Effector memory CD8-positive, alpha-beta T cell (primary cell): ENCODE measurements around the gene PDZRN4.
"Not testable (repeated sequence)": the region's sequence is repeated elsewhere in the genome, so short reads cannot be mapped to it uniquely, and the experiment has no call there.

Source experiments
- ATAC-seq: fragments of 150-1000 bp; cut with Tn5 transposase; replicated peaks from 2 replicates; pipeline ENCODE4 v1.10.0; 2021; ENCODE audit warnings: mild to moderate bottlenecking, moderate library complexity
- DNase-seq, 3 experiments: peaks; one replicate each; pipeline ENCODE4 v3.0.0; 2021
- H3K27ac Mint-ChIP-seq, 2 donors: one replicate each; pipeline ENCODE4 v1.8.0; 2022; ENCODE audit warnings: mild to moderate bottlenecking in 2 of 2, mixed read lengths in 2 of 2, moderate library complexity in 2 of 2
- H3K27me3 Mint-ChIP-seq, 2 donors: one replicate each; pipeline ENCODE4 v1.8.0; 2022; ENCODE audit warnings: mixed read lengths in 2 of 2
- H3K36me3 Mint-ChIP-seq: one replicate; pipeline ENCODE4 v1.8.0; 2022; ENCODE audit warnings: mild to moderate bottlenecking, moderate library complexity, mixed read lengths; ENCODE audit not compliant: insufficient read depth
- H3K4me1 Mint-ChIP-seq, 2 donors: one replicate each; pipeline ENCODE4 v1.8.0; 2022; ENCODE audit warnings: low read depth in 2 of 2, mixed read lengths in 2 of 2
- H3K4me3 Mint-ChIP-seq, 2 donors: one replicate each; pipeline ENCODE4 v1.8.0; 2022; ENCODE audit warnings: mild to moderate bottlenecking in 2 of 2, mixed read lengths in 2 of 2, moderate library complexity in 2 of 2
- H3K9me3 Mint-ChIP-seq, 2 donors: one replicate each; pipeline ENCODE4 v1.8.0; 2022; ENCODE audit warnings: mixed read lengths in 2 of 2

PDZRN4 gene

GRCh38 chr12:41311883-41312282, 123.8 kb downstream of the PDZRN4 start:
- no peaks in the 10 kb centered on the region for H3K36me3 Mint-ChIP-seq
- ATAC-seq, result no peak
- no peaks in the 10 kb centered on the region for H3K27me3 Mint-ChIP-seq
- H3K4me1 Mint-ChIP-seq, result no peaks in the 10 kb centered on the region
- no peak overlapping the region for H3K27ac Mint-ChIP-seq
- DNase-seq, result no peak
- peaks cover 2 to 7% of the 10 kb centered on the region in 2 donors for H3K9me3 Mint-ChIP-seq
- no peak overlapping the region for H3K4me3 Mint-ChIP-seq

DNA sequence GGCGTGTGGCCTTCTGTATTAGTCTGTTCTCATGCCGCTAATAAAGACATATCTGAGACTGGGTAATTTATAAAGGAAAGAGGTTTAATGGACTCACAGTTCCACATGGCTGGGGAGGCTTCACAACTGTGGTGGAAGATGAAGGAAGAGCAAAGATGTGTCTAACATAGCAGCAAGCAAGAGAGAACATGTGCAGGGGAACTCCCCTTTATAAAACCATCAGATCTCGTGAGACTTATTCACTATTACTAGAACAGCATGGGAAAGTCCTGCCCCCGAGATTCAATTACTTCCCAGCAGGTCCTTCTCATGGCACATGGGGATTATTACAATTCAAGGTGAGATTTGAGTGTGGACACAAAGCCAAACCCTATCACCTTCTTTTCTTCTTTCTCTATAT, 124.3 kb downstream of the PDZRN4 start:
- not testable (repeated sequence) for H3K4me3 Mint-ChIP-seq, H3K27ac Mint-ChIP-seq, ATAC-seq, H3K27me3 Mint-ChIP-seq, H3K36me3 Mint-ChIP-seq, DNase-seq, H3K4me1 Mint-ChIP-seq, H3K9me3 Mint-ChIP-seq

GRCh38 chr12:41325336-41325735, 137.2 kb downstream of the PDZRN4 start:
- no peak for DNase-seq
- Mint-ChIP-seq H3K9me3 (no peaks in the 10 kb centered on the region), H3K27ac (no peak overlapping the region), H3K36me3 (no peaks in the 10 kb centered on the region), H3K4me1 (no peaks in the 10 kb centered on the region), H3K4me3 (no peak overlapping the region), H3K27me3 (no peaks in the 10 kb centered on the region)
- ATAC-seq, result no peak

GRCh38 chr12:41327096-41327895, 139.2 kb downstream of the PDZRN4 start:
- H3K9me3 Mint-ChIP-seq, result peaks cover 3 to 6% of the 10 kb centered on the region in 2 donors
- H3K36me3 Mint-ChIP-seq, result no peaks in the 10 kb centered on the region
- ATAC-seq (no peak), DNase-seq (no peak)
- no peak overlapping the region for H3K27ac Mint-ChIP-seq
- H3K4me1 Mint-ChIP-seq, result no peaks in the 10 kb centered on the region
- H3K27me3 Mint-ChIP-seq, result no peaks in the 10 kb centered on the region
- no peak overlapping the region for H3K4me3 Mint-ChIP-seq

DNA sequence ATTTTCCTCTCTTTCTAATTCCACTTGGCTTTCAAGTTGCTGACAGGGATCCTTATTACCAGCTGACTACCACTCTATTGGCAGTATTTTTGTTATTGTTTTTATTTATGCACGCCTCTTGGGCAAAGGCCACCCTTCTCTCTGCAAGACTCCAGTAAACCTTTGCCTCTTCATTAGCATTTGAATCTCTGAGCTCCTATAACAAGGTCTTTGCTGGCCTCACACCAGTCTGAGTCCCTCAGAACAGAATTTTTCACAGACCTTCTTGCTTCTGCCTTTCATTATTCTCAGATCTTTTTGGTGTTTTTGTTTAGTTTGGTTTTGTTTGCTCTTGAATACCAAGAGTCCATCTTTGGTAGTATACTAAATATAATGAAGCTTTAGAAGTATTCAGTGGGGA, 145.9 kb downstream of the PDZRN4 start:
- ATAC-seq, result no peak

GRCh38 chr12:41334390-41334789, 146.3 kb downstream of the PDZRN4 start:
- H3K27me3 Mint-ChIP-seq, result no peaks in the 10 kb centered on the region
- DNase-seq (no peak), ATAC-seq (no peak)
- no peaks in the 10 kb centered on the region for H3K36me3 Mint-ChIP-seq
- H3K27ac Mint-ChIP-seq, result no peak overlapping the region
- H3K4me3 Mint-ChIP-seq, result no peak overlapping the region
- no peaks in the 10 kb centered on the region for H3K4me1 Mint-ChIP-seq
- H3K9me3 Mint-ChIP-seq, result peaks cover 8% of the 10 kb centered on the region in 2 donors

More for the DNA sequence above, 145.9 kb downstream of the PDZRN4 start:
- Mint-ChIP-seq H3K36me3 (no peaks in the 10 kb centered on the region), H3K4me3 (no peak overlapping the region), H3K4me1 (no peaks in the 10 kb centered on the region), H3K9me3 (peaks cover 8% of the 10 kb centered on the region in 2 donors), H3K27ac (no peak overlapping the region), H3K27me3 (no peaks in the 10 kb centered on the region)
- no peak for DNase-seq

DNA sequence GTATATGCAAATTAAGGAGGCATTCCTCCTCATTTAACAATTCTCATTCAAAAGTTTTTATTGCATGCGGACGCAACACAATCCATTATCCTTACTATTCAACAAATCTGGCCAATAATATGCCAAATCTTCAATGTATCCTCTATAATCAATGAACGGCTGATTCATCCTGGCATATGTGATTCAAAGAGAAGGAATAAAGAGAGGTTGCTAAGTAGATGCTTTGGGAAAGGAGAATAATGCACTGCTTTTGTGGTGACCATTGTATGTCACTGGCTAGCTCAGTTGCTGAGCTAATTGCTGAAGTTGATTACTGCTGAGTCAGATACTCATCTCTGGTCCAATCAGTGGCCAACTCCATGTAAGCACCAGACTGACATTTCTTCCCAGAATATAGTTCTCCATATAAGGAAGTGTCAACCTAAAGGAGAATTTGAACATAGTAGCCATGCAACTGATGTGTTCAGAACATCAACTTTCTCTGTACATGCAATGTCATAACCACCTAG, 148.0 kb downstream of the PDZRN4 start:
- Mint-ChIP-seq H3K4me1 (no peaks in the 10 kb centered on the region), H3K36me3 (no peaks in the 10 kb centered on the region), H3K4me3 (no peak overlapping the region), H3K27me3 (no peaks in the 10 kb centered on the region), H3K9me3 (peaks cover 8% of the 10 kb centered on the region in 2 donors), H3K27ac (no peak overlapping the region)
- no peak for DNase-seq
- ATAC-seq, result no peak

DNA sequence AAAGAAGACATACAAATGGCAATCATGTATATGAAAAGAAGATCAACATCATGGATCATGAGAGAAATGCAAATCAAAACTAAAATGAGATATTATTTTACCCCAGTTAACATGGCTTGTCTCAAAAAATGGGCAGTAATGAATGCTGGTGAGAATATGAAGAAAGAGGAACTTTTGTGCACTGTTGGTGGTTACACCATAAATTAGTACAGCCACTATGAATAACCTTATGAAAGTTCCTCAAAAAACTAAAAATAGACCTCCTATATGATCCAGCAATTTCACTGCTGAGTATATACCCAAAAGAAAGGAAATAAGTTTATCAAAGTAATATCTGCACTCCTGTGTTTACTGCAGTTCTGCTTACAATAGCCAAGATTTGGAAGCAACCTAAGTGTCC, 151.7 kb downstream of the PDZRN4 start:
- Mint-ChIP-seq H3K9me3 (peaks cover 0 to 5% of the 10 kb centered on the region in 2 donors), H3K4me1 (no peaks in the 10 kb centered on the region), H3K27ac (no peak overlapping the region), H3K27me3 (no peaks in the 10 kb centered on the region), H3K4me3 (no peak overlapping the region), H3K36me3 (no peaks in the 10 kb centered on the region)
- no peak for DNase-seq
- ATAC-seq, result no peak

DNA sequence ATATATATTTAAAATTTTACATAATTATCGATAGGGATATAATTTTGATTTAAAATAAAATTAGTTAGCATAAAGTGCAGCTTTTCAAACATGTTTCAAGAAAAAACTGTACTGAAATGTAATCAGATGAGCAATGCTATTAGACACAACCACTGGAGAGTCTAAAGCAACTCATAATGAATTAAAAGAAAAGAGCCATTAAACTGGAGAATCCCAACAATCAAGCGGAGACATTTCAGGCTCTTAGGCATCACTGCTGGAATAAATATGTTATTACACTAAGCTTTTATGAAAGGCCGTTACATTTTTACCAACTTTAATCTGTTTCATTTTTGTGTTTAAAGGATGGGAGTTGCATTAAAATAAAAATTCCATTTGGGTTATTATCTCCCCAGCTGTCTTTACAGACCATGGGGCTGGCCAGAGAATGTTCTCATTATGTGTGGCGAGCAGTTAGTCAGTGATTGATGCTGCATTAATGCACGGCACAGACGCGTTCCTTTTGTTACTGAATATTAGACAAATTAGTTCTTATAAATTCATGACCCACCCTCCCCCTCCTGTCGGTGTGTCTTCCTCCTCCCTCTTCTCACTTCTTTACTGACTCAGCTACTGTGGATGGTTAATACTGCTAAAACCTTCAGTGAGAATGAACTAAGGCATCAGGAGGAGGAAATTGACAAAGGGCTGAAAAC, 156.8 kb downstream of the PDZRN4 start:
- Mint-ChIP-seq H3K36me3 (no peaks in the 10 kb centered on the region), H3K27me3 (no peaks in the 10 kb centered on the region), H3K27ac (no peak overlapping the region), H3K4me3 (no peak overlapping the region), H3K4me1 (no peaks in the 10 kb centered on the region), H3K9me3 (peaks cover 0 to 2% of the 10 kb centered on the region in 2 donors)
- ATAC-seq (no peak), DNase-seq (no peak)

DNA sequence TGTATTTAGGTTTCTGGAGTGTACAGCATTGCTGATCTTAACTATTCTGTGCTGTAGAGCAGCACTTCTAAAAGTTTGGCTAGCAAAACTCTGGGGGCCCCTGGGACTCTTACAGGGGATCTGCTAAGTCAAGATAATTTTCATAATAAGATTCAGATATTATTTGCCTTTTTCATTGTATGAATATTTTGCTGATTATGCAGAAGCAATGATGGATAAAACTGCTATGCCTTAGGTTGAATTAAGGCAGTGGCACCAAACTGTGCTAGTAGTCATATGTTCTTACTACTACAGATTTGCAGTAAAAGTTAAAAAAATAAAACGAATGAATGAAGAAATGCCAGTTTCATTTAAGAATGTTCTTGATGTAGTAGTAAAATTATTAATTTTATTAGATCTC, 160.1 kb downstream of the PDZRN4 start:
- peaks cover 6 to 9% of the 10 kb centered on the region in 2 donors for H3K9me3 Mint-ChIP-seq
- H3K27me3 Mint-ChIP-seq, result no peaks in the 10 kb centered on the region
- ATAC-seq (no peak), DNase-seq (no peak)
- H3K4me3 Mint-ChIP-seq, result no peak overlapping the region
- H3K36me3 Mint-ChIP-seq, result no peaks in the 10 kb centered on the region
- H3K27ac Mint-ChIP-seq, result no peak overlapping the region
- no peaks in the 10 kb centered on the region for H3K4me1 Mint-ChIP-seq

DNA sequence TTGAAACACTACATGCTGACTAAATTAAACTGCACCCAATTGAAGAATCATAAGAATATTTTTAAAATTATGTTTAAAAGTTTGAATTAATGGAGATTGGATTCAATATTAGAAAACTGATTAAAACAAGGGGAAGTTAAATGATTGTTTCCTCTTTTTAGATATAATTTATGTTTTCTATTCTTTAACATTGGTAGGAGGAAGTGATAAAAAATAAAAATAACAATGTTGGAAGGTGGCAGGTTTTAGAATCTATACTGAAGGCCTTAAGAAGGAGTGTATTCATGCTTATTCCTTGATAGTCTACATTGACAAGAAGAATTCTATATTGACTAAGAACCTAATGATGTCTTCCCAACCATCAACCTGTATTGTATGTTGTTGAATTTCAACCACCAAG, 168.1 kb downstream of the PDZRN4 start:
- no peak overlapping the region for H3K4me3 Mint-ChIP-seq
- no peak for ATAC-seq

GRCh38 chr12:41361738-41362137, 173.6 kb downstream of the PDZRN4 start:
- ATAC-seq (no peak), DNase-seq (no peak)
- Mint-ChIP-seq H3K36me3 (no peaks in the 10 kb centered on the region), H3K4me3 (no peak overlapping the region), H3K27me3 (no peaks in the 10 kb centered on the region), H3K27ac (no peak overlapping the region), H3K4me1 (no peaks in the 10 kb centered on the region), H3K9me3 (peaks cover 6 to 7% of the 10 kb centered on the region in 2 donors)

More for the DNA sequence above, 168.1 kb downstream of the PDZRN4 start:
- Mint-ChIP-seq H3K27ac (no peak overlapping the region), H3K4me1 (no peaks in the 10 kb centered on the region), H3K27me3 (no peaks in the 10 kb centered on the region), H3K36me3 (no peaks in the 10 kb centered on the region), H3K9me3 (peaks cover 10 to 12% of the 10 kb centered on the region in 2 donors)
- DNase-seq, result no peak

GRCh38 chr12:41362510-41362909, 174.4 kb downstream of the PDZRN4 start:
- Mint-ChIP-seq H3K9me3 (peaks cover 6 to 7% of the 10 kb centered on the region in 2 donors), H3K4me1 (no peaks in the 10 kb centered on the region), H3K4me3 (no peak overlapping the region)

DNA sequence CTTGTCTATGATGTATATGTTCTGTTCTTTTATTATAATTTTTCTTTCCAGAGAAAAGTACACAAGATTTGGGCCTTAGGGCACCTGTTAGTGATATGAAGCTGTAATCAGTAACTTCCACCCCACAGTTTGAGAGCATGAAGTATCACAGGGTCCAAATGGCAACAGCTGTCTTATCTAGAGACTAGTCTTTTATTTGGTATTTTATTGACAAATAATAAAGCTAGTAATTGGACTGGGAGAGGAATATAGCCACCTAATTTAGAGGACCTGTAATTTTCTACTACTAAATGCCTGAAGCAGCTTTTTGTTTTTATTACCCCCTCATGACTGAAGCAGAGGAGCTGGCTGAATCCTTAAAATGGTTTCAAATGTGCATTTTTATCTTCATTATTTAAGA, 174.8 kb downstream of the PDZRN4 start:
- Mint-ChIP-seq H3K4me1 (no peaks in the 10 kb centered on the region), H3K36me3 (no peaks in the 10 kb centered on the region), H3K4me3 (no peak overlapping the region), H3K9me3 (peaks cover 6 to 7% of the 10 kb centered on the region in 2 donors), H3K27ac (no peak overlapping the region), H3K27me3 (no peaks in the 10 kb centered on the region)
- no peak for ATAC-seq
- no peak for DNase-seq

More at GRCh38 chr12:41362510-41362909, 174.4 kb downstream of the PDZRN4 start:
- no peaks in the 10 kb centered on the region for H3K36me3 Mint-ChIP-seq
- no peaks in the 10 kb centered on the region for H3K27me3 Mint-ChIP-seq
- DNase-seq (no peak), ATAC-seq (no peak)
- no peak overlapping the region for H3K27ac Mint-ChIP-seq
